ELF-1 (cell line): Measurements from ENCODE around the gene POLR2J.

Experiments used
- DNase-seq: peaks from one replicate; pipeline ENCODE4 v3.0.0-alpha.2; 2016; ENCODE audit warnings: low read depth, low spot score

POLR2J gene

GRCh38 chr7:102439963-102440795, 38.5 kb downstream of the POLR2J start:
- DNase-seq = peak; percentile 88

DNA sequence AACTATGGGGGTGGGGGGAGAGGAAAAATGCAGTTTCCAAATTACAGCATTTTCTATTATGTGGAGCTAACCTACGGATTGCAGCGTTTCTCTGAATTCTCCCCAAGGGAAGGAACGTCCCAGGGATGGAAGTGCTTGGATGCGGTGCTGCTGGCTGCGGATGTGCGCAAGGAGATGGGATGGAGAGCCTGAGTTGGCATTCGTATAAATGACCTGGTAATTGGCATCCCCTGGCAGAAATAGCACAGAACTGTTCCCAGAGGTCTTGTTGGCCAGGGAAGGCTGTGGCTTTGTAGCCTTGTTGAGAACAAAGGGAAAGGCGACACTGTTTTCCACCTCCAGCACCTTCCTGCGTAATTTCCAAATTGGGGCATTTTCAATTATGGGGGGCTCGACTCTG, 42.6 kb downstream of the POLR2J start:
- DNase-seq = no peak

GRCh38 chr7:102434039-102434486, 44.7 kb downstream of the POLR2J start:
- DNase-seq = no peak

GRCh38 chr7:102433219-102434038, 45.3 kb downstream of the POLR2J start, which contains the start of gene ORAI2:
Gene ORAI2 (plus strand): TSS chr7:102433575. CDS start chr7:102438957, 5,382 bp downstream.
- no peak for DNase-seq

- DNase-seq = no peak
Measured at GRCh38 chr7:102432442-102433218, 46.1 kb downstream of the POLR2J start.

- DNase-seq = peak; percentile 42
Measured at GRCh38 chr7:102431617-102432298, 47.0 kb downstream of the POLR2J start.

DNA sequence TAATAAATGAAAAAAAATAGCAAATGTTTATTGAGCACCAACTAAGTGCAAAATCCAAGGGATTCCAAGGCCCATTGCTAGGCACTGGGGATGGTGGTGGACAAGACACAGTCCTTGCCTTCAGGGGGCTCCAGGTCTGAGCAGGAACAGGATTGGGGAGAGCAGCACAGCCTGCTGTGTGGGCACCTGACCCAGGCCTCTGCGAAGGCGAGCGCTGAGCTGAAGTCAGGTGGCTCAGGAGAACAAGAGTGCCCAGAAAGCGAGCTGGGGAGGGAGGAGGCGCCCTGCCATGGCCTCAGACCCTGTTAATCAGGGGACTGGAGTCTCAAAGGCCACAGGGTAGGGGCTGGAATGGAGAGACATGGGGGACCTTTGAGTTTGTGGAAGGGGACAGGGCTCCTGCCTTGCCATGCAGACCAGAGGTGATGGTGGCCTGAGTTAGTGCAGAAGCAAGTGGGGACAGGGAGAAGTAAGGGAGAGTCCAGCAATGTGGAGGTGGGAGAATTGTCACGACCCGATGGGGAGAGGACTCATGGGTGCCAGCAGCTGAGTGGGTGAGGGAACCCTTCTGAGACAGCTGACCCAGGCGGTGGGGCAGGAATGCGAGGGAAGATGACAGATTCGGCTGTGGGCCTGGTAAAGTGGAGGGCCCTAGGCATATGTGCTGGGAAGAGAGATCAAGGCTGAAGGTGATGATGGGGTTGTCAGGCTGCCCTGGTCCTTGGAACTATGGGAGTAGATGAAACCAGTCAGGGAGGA, 49.4 kb downstream of the POLR2J start:
- no peak for DNase-seq

GRCh38 chr7:102427019-102427405, 51.7 kb downstream of the POLR2J start:
- no peak for DNase-seq

DNA sequence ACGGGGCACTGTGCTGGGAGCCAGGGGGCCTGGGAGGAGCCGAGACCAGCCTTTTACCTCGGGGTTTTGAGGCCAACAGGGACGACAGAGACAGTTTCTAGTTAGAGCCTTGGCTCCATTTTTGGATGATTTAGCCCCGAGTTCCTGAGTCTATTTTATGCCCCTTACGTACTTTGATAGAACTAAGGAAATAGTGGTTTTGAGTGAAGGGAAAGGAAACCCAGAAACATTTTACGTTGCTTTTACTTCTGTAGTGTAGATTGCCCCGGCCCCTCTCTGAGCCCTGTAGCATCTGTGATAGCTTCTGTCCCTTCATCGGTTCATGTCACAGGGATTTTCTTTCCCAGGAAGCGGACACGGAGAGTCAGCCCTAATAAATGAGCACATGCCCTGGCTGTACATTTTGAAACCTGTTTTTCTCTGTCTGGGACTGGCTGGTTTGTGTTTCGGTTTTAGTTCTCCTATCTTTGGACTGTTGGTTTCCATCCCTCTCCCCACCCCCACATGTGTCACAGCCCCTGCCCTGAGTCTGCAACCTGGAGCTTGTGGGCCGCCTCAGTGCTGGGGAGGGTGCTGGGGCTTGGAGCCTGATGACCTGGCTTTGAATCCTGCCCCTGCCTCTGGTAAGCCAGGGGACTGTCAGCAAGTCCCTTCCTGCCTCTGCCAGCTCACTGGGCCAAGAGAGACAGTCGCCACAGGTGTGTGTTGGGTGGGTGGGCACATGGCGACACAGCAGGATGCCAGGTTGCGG, 52.3 kb downstream of the POLR2J start:
- DNase-seq = no peak

DNA sequence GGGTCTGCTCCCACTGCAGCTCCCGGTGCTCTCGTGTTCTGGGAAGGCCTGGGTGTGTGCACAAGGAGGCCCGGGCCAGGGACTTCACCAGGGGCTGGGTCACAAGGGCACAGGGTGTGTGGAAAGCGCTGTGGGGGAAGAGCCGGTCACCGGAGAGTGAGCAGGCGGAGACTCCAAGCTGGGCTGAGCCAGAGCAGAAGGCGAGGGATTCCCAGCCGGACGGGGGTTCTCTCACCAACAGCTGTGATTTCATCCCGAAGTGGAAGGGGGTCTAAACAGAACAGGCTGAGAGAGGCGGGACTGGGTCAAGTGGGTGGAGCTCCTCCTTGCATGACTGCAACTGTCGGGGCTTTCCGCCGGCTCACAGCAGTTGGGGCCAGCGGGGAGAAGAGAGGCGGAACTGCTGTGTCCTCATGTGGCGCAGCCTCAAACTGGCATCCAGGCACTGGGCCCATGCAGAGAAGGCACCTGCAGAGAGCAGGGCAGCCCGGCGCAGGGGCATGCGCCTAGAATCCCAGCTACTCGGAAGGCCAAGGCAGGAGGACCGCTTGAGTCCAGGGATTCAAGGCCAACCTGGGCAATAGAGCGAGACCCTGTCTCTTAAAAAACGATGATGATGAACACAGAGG, 53.0 kb downstream of the POLR2J start:
- peak; percentile 29 for DNase-seq

DNA sequence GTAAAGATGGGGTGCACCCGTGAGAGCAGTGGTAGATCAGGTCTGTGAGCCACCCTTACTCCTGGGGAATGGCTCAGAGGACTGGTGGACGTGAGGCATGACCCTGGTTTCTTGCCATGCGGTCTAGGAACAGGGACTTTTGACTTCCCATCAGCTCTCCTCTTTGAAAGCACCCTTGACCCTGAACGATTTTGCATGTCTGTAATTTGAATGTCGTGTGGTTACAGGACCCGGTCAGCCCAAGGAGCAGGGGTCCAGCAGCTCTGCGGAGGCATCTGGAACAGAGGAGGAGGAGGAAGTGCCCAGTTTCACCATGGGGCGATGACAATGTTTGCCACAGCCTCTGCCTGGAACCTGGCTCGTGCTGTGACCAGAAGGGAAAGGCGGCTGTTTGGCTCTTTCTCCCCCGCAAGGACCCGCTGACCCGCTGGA, 53.9 kb downstream of the POLR2J start:
- DNase-seq = no peak

DNA sequence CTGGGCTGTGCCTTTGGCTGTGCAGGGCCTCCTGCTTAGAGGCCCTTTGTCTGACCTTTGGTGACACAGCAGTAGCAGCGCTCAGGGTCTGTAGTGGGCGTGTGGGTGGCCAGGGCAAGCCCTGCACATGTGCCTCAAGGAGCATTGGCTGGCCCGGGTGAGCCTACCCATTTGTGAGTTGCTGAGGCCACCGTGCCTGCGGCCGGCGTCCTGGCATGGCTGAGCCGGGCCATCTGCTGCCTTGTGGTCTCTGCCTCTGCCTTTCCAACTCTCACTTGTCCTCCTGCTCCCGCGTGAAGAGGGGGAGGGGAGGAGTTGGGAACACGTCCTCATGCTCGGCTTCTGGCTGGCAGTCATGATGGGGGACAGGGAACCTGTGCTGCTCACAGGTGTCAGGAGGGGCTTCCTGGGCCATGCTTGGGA, 54.6 kb downstream of the POLR2J start:
- DNase-seq = no peak
